Measurements from ENCODE around the gene TNC. TPM values are rescaled to one million over a fixed set of nuclear protein-coding genes. Genes with fewer than 3 reads are reported as not detected.

TNC gene
- total RNA-seq, 2 donors from 2014 or later, result 7.4 to 16.9 TPM

GRCh38 chr9:115068031-115068430 is 49.9 kb downstream of the TNC start:
- TF ChIP-seq CTCF (IDR thresholded peaks at IDR 0.05), result no peak
- Histone ChIP-seq H3K4me1 (no peaks in the 10 kb centered on the region), H3K4me3 (no peak overlapping the region), H3K9me3 (no peaks in the 10 kb centered on the region), H3K27me3 (no peaks in the 10 kb centered on the region), H3K27ac (no peak overlapping the region), H3K36me3 (no peaks in the 10 kb centered on the region)
- DNase-seq (ENCODE audit: low spot score), result no peak

- Histone ChIP-seq H3K4me3 (no peak overlapping the region), H3K27me3 (no peaks in the 10 kb centered on the region), H3K27ac (no peak overlapping the region), H3K36me3 (no peaks in the 10 kb centered on the region), H3K9me3 (no peaks in the 10 kb centered on the region), H3K4me1 (no peaks in the 10 kb centered on the region)
- no peak for TF ChIP-seq CTCF (IDR thresholded peaks at IDR 0.05)
- no peak for DNase-seq (ENCODE audit: low spot score)
These were observed 54.7 kb downstream of the TNC start for GRCh38 chr9:115063058-115063845.

GRCh38 chr9:115058684-115059315 is 59.2 kb downstream of the TNC start:
- no peaks in the 10 kb centered on the region for H3K27me3 ChIP-seq
- no peak for DNase-seq (ENCODE audit: low spot score)
- H3K4me3 ChIP-seq, result no peak overlapping the region
- no peaks in the 10 kb centered on the region for H3K36me3 ChIP-seq
- no peak for TF ChIP-seq CTCF (IDR thresholded peaks at IDR 0.05)
- H3K9me3 ChIP-seq, result no peaks in the 10 kb centered on the region
- no peak overlapping the region for H3K27ac ChIP-seq
- no peaks in the 10 kb centered on the region for H3K4me1 ChIP-seq

- H3K27me3 ChIP-seq, result no peaks in the 10 kb centered on the region
- H3K27ac ChIP-seq, result no peak overlapping the region
- H3K4me3 ChIP-seq, result no peak overlapping the region
- no peaks in the 10 kb centered on the region for H3K9me3 ChIP-seq
- H3K36me3 ChIP-seq, result no peaks in the 10 kb centered on the region
- no peaks in the 10 kb centered on the region for H3K4me1 ChIP-seq
- DNase-seq (ENCODE audit: low spot score), result no peak
- TF ChIP-seq CTCF (IDR thresholded peaks at IDR 0.05), result no peak
These were observed 59.8 kb downstream of the TNC start for GRCh38 chr9:115058175-115058574.

GRCh38 chr9:115057559-115057958 is 60.4 kb downstream of the TNC start:
- Histone ChIP-seq H3K27me3 (no peaks in the 10 kb centered on the region), H3K36me3 (no peaks in the 10 kb centered on the region), H3K27ac (no peak overlapping the region), H3K4me3 (no peak overlapping the region), H3K4me1 (no peaks in the 10 kb centered on the region), H3K9me3 (no peaks in the 10 kb centered on the region)
- no peak for TF ChIP-seq CTCF (IDR thresholded peaks at IDR 0.05)
- DNase-seq (ENCODE audit: low spot score), result no peak

All from right atrium auricular region (tissue), 2 donors.